ENCODE data around the gene BTBD10. TPM values are rescaled to one million over a fixed set of nuclear protein-coding genes. Genes with fewer than 3 reads are reported as not detected.

BTBD10 gene
- 25.9 and 27.7 TPM in 2 replicates for total RNA-seq (2014; rRNA removed; shearing (Covaris generic))

DNA sequence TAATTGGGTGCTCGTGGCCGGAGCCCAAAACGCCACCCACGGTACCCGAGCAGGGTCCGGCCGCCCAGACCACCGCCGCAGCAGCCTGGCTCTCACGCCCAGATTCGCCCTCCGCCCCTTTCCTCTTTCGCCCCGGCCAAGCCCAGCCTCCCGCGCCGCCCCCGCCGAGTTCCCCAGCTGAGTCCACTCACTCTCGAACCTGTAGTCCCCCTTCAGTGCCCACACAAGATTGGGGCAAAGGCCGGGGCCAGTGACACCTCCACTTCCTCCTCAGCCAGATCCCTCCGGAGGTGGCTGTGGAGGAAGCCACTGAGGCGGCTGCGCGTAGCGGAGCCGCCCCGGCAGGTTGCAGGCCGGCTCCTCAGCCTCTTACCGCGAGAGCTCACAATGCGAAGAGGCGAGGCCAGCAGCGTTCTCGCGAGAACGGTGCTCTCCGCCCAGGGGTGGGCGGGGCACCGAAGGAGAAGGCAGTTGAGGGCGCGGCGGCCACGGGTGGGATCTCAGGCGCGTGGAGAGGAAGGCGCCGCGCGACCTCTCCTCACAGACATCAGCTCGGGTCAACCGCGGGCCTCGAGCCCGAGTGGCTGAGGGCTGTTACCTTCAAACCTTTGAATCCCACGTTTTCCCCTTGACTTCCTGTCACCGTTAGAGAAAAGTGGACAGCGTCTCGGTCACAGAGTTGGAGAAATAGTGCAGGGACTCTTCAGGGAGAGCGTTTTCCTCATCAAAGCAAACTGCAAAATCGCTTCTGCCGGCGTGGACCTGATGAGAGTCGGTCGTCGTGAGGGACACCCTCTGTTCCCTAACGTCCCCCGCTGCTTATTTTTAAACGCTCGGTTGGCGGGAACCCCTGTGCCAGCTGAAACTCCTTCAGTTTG lies at the start of gene BTBD10:
BTBD10 (minus strand) TSS at position 322 of the 878 bp plus-strand sequence. CDS start 18,098 bp downstream, outside the sequence.
- no peaks in the 10 kb centered on the region for H3K36me3 ChIP-seq (replicated peaks; ENCODE audit: control insufficient read depth, insufficient read depth, low read length)
- H3K4me3 ChIP-seq (ENCODE audit: insufficient read depth, low read depth, low read length) = peak within 1 kb of the TSS; percentile 79
- no peaks in the 10 kb centered on the region for H3K27me3 ChIP-seq (ENCODE audit: control insufficient read depth, insufficient read depth, low read length)
- peak; percentile 93 for DNase-seq

DNA sequence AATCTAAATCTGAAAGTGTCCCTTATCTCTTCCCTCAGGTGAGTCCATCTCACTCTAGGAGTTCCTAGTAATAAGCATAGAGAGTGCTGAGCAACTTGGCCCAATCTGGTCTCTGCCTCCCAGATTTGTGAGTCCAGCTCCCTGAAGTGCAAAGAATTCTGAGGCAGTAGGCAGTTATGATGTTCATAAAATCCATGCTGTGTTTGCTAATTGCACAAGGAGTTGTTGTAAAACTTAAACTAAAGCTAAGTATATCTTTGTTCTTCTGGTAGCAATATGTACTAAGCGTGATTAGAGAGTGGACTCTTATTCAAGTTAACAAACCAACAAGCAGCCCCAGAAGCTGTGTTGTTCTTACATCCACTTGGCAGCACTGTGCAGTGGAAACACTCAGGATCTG lies 40.4 kb upstream of the BTBD10 start:
- no peak overlapping the region for H3K4me3 ChIP-seq (ENCODE audit: insufficient read depth, low read depth, low read length)
- H3K36me3 ChIP-seq (replicated peaks; ENCODE audit: control insufficient read depth, insufficient read depth, low read length) = no peaks in the 10 kb centered on the region
- DNase-seq = no peak
- H3K27me3 ChIP-seq (ENCODE audit: control insufficient read depth, insufficient read depth, low read length) = no peaks in the 10 kb centered on the region

DNA sequence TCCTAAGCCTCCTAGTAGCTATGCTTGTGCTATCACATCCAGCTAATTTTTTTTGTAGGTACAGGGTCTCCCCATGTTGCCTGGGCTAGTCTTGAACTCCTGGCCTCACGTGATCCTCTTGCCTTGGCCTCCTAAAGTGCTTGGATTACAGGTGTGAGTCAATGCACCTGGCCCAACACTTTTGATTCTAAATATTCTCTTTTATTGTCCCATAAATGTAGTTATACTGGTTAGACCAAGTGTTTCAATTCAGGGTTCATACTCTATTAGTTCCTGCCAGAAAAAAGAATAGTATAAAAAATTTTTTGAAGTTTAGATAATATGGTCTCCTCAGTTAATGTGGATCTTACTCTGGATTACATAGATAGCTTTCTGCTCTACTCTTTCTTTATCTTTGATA lies 39.5 kb upstream of the BTBD10 start:
- no peaks in the 10 kb centered on the region for H3K27me3 ChIP-seq (ENCODE audit: control insufficient read depth, insufficient read depth, low read length)
- no peaks in the 10 kb centered on the region for H3K36me3 ChIP-seq (replicated peaks; ENCODE audit: control insufficient read depth, insufficient read depth, low read length)
- H3K4me3 ChIP-seq (ENCODE audit: insufficient read depth, low read depth, low read length) = no peak overlapping the region
- DNase-seq = no peak

DNA sequence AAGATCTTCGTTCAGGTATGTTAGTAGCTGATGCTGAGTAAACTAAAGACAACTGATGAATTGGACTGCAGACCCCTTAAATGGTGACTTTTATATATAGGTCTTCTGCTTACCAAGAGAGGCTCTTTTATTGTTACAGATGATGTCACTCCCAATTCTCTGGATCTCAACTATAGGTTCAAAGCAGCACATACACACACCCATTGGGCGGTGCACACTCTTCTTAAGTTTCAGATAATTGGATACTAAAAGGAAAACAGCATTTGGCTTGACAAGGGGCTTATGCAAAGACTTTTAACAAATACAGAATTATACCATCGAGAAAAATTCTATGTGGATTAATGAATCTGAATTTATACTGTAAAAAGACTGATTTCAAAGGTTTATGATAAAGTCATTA lies 32.9 kb upstream of the BTBD10 start, which contains the start of gene PTH:
PTH (minus strand) TSS at position 69 of the 400 bp plus-strand sequence. CDS start 3,142 bp downstream, outside the sequence.
- DNase-seq = no peak
- Histone ChIP-seq H3K27me3 (ENCODE audit: control insufficient read depth, insufficient read depth, low read length) (no peaks in the 10 kb centered on the region), H3K36me3 (replicated peaks; ENCODE audit: control insufficient read depth, insufficient read depth, low read length) (no peaks in the 10 kb centered on the region), H3K4me3 (ENCODE audit: insufficient read depth, low read depth, low read length) (no peak within 1 kb of the TSS)

DNA sequence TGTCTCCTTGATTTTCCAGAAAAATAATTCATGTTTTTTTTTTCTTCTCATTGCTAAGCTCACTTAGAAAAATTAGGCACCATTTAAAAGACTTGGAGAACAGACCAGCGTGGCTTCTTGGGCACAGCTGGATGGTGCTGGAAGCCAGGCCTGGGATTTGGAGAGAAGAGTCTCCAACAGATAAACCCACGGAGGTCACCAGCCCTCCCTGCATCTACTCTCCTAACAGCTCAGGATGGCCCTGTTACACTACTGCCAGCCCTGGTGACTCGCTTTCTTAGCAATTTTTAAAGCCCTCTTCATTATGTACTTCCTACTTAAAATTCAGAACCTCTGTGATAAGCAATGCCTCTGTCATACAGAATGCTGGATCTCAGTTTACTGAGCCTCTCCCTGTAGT lies 31.0 kb upstream of the BTBD10 start:
- Histone ChIP-seq H3K4me3 (ENCODE audit: insufficient read depth, low read depth, low read length) (no peak overlapping the region), H3K36me3 (replicated peaks; ENCODE audit: control insufficient read depth, insufficient read depth, low read length) (no peaks in the 10 kb centered on the region), H3K27me3 (ENCODE audit: control insufficient read depth, insufficient read depth, low read length) (no peaks in the 10 kb centered on the region)
- no peak for DNase-seq

DNA sequence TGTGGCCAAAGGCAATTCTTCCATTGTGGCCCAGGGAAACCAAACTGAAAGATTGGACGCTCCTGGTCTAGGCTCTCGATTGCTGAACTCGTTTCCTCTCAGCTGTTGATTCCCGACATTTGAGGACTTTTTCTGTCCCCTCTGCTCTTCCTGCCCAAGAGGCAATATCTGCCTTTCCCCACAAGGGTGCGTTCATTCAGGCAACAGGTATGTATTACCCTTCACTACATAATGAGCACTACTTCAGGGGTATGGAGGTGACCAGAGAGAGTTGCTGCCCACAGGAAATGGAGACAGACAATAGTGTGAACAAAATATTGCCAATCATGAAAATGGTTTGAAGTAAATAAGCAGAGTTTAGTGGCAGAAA lies 24.6 kb upstream of the BTBD10 start:
- no peaks in the 10 kb centered on the region for H3K27me3 ChIP-seq (ENCODE audit: control insufficient read depth, insufficient read depth, low read length)
- peak overlapping the region; percentile 25; the same call in 1 of the 2 replicates for H3K4me3 ChIP-seq (ENCODE audit: insufficient read depth, low read depth, low read length)
- peak; percentile 70 for DNase-seq
- H3K36me3 ChIP-seq (replicated peaks; ENCODE audit: control insufficient read depth, insufficient read depth, low read length) = no peaks in the 10 kb centered on the region

DNA sequence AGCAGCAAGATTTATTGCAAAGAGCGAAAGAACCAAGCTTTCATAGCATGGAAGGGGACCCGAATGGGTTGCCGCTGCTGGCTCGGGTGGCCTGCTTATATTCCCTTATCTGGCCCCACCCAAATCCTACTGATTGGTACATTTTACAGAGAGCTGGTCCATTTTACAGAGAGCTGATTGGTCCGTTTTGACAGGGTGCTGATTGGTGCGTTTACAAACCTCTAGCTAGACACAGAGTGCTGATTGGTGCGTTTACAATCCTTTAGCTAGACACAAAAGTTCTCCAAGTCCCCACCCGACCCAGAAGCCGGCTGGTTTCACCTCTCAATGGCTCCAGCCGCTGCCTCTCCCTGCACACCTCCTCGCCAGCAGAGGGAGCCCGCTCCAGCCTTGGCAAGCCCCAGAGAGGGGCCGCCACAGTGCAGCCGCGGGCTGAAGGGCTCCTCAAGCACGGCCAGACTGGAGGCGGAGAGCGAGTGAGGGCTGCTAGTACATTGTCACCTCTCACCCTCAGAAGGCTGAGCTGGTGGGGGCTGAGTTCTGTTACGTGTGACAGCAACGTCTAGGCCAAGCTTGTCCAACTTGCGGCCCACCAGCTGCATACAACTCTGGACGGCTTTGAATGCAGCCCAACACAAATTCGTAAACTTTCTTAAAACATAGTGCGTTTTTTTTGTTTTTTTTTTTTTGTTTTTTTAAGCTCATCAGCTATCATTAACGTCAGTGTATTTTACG lies 24.1 kb upstream of the BTBD10 start:
- H3K27me3 ChIP-seq (ENCODE audit: control insufficient read depth, insufficient read depth, low read length) = no peaks in the 10 kb centered on the region
- no peaks in the 10 kb centered on the region for H3K36me3 ChIP-seq (replicated peaks; ENCODE audit: control insufficient read depth, insufficient read depth, low read length)
- peak overlapping the region; percentile 25; the same call in 1 of the 2 replicates for H3K4me3 ChIP-seq (ENCODE audit: insufficient read depth, low read depth, low read length)
- DNase-seq = peak; percentile 72

DNA sequence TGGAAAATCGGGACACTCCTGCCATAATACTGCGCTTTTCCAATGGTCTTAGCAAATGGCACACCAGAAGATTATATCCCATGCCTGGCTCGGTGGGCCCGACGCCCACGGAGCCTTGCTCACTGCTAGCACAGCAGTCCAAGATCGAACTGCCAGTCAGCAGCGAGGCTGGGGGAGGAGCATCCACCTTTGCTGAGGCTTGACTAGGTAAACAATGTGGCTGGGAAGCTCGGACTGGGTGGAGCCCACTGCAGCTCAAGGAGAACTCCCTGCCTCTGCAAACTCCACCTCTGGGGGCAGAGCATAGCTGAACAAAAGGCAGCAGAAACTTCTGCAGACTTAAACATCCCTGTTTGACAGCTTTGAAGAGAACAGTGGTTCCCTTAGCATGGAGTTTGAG lies 17.2 kb upstream of the BTBD10 start:
- no peak for DNase-seq
- no peaks in the 10 kb centered on the region for H3K36me3 ChIP-seq (replicated peaks; ENCODE audit: control insufficient read depth, insufficient read depth, low read length)
- H3K4me3 ChIP-seq (ENCODE audit: insufficient read depth, low read depth, low read length) = no peak overlapping the region
- no peaks in the 10 kb centered on the region for H3K27me3 ChIP-seq (ENCODE audit: control insufficient read depth, insufficient read depth, low read length)

DNA sequence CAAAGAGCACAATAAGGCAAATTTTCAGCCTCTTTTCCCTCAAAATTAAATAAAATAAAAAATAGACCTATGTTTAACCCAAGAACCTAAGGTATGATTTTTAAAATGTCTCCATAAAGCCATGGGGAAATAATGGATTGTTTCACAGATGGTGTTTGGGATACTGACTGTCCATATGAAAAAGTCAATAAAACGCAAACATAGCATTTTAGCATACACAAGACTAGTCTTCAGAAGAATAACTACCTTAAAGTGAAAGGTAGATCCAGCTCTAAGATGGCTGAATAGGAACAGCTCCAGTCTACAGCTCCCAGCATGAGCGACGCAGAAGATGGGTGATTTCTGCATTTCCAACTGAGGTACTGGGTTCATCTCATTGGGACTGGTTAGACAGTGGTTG lies 16.7 kb upstream of the BTBD10 start:
- no peak for DNase-seq
- no peaks in the 10 kb centered on the region for H3K36me3 ChIP-seq (replicated peaks; ENCODE audit: control insufficient read depth, insufficient read depth, low read length)
- H3K27me3 ChIP-seq (ENCODE audit: control insufficient read depth, insufficient read depth, low read length) = no peaks in the 10 kb centered on the region
- H3K4me3 ChIP-seq (ENCODE audit: insufficient read depth, low read depth, low read length) = no peak overlapping the region

DNA sequence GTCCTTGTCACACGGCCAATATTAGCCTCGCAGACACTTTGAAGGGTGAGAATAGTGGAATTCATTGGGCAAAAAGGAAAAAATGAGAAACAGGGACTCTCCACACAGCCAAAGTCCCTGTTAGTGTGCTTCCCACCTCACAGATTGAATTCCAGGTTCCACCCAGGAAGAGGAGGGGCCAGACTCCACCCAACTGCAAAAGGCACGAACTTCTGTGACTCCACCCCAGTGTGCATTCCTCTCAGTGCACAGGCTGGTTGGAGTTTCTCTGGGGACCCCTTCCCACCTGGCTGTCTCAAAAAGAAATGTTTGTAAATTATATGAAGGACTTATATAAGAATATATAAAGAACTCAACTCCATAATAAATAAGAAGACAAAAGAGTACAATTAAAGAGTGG lies 12.1 kb upstream of the BTBD10 start:
- Histone ChIP-seq H3K36me3 (replicated peaks; ENCODE audit: control insufficient read depth, insufficient read depth, low read length) (no peaks in the 10 kb centered on the region), H3K4me3 (ENCODE audit: insufficient read depth, low read depth, low read length) (no peak overlapping the region), H3K27me3 (ENCODE audit: control insufficient read depth, insufficient read depth, low read length) (no peaks in the 10 kb centered on the region)
- no peak for DNase-seq

DNA sequence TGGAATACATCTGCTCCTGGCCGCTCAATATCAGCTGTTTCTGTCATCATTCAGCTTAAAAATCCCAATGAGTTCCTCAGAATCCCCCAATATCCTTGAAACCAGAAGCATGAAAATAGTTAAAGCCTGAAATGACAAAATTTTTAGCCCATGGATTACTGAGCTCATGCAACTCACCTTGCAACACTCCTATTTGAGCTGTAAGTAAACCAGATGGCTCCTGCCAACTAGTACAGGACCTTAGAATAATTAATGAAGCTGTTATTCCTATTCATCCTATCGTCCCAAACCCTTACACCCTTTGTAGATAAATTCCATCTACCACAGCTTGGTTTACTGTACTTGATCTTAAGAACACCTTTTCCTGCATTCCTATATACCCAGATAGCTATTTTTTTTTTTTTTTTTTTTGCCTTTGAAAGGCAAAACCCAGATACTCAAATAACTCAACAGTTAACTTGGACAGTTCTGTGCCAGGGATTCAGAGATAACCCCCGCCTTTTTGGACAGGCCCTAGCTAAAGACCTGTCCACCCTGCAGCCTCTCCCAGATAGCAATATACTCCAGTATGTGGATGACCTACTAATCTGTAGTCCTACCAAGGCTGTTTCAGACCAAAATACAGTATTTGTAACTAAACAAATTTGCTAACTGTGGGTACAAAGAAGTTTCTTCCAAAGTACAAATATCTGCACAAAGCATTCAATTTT lies 10.1 kb upstream of the BTBD10 start:
- DNase-seq = no peak
- H3K36me3 ChIP-seq (replicated peaks; ENCODE audit: control insufficient read depth, insufficient read depth, low read length) = no peaks in the 10 kb centered on the region
- no peak overlapping the region for H3K4me3 ChIP-seq (ENCODE audit: insufficient read depth, low read depth, low read length)
- H3K27me3 ChIP-seq (ENCODE audit: control insufficient read depth, insufficient read depth, low read length) = no peaks in the 10 kb centered on the region

DNA sequence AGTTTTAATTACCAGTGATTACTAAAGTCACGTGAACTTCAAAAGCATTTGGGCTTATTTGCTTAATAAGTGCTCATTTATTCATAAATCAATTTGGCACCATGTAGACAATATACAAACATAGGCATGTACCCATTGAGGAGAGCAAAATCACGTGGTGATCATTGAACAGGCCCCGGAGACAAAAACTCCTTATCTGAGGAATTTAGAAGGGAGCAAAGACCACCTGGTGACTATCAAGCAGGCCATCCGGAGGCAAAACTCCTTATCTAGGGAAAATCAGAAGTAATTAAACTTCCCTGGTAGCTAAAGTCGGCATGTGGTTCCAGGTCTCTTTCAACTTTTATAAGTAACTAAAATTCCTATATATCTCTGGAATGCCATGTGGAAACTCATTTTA lies 5.7 kb upstream of the BTBD10 start:
- H3K4me3 ChIP-seq (ENCODE audit: insufficient read depth, low read depth, low read length) = no peak overlapping the region
- H3K36me3 ChIP-seq (replicated peaks; ENCODE audit: control insufficient read depth, insufficient read depth, low read length) = no peaks in the 10 kb centered on the region
- DNase-seq = no peak
- H3K27me3 ChIP-seq (ENCODE audit: control insufficient read depth, insufficient read depth, low read length) = no peaks in the 10 kb centered on the region

DNA sequence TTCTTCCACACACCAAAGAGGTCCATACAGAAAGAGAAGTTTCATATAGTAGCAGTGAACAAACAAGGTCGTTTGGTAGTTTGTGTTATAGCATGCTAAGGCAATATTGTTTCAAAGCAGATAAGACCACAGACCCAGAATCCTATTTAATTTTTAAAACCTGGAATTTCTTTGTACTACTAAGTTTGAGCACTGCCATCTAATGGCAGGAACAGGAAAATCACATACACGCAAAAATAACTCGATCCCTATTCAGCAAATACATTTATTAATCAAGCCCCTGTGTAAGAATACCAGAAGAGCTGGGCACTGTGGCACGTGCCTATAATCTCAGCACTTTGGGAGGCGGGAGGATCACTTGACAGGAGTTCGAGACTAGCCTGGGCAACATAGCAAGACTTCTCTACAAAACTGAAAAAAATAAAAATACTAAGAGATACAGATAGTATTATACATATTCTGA lies 2.9 kb upstream of the BTBD10 start:
- Histone ChIP-seq H3K4me3 (ENCODE audit: insufficient read depth, low read depth, low read length) (no peak overlapping the region), H3K36me3 (replicated peaks; ENCODE audit: control insufficient read depth, insufficient read depth, low read length) (no peaks in the 10 kb centered on the region), H3K27me3 (ENCODE audit: control insufficient read depth, insufficient read depth, low read length) (no peaks in the 10 kb centered on the region)
- peak; percentile 32 for DNase-seq

DNA sequence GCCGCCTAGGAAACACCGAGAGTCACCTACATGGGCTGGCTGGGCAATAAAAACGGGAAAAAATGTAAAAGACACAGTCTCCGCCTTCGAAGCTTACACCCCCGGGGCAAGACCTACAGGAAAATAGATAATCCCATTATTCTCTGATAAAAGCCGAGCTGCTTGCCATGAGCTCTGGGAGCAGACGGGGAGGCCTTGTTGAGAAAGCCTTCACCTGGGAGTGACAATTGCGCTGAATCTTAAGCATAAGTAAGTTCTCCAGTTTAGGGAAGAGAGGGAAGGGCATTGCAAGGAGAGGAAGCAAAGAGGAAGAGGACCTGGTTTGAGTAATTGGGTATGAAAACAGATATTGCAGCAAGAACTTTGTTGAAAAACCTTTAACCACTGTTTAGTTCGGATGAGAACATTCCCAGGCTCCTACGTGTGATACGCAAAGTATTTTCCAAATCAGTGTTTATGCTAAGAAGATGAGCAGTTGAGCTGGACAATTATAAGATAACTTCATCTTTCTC lies 813 bp upstream of the BTBD10 start:
- H3K27me3 ChIP-seq (ENCODE audit: control insufficient read depth, insufficient read depth, low read length) = no peaks in the 10 kb centered on the region
- peak; percentile 24 for DNase-seq
- peak overlapping the region; percentile 79 for H3K4me3 ChIP-seq (ENCODE audit: insufficient read depth, low read depth, low read length)
- H3K36me3 ChIP-seq (replicated peaks; ENCODE audit: control insufficient read depth, insufficient read depth, low read length) = no peaks in the 10 kb centered on the region
